Measurements from ENCODE around the gene NAA16. TPM values are rescaled to one million over a fixed set of nuclear protein-coding genes. Genes with fewer than 3 reads are reported as not detected.

The NAA16 gene
- polyA plus RNA-seq, 1 donor from 2014 or later: 57.0 TPM

DNA sequence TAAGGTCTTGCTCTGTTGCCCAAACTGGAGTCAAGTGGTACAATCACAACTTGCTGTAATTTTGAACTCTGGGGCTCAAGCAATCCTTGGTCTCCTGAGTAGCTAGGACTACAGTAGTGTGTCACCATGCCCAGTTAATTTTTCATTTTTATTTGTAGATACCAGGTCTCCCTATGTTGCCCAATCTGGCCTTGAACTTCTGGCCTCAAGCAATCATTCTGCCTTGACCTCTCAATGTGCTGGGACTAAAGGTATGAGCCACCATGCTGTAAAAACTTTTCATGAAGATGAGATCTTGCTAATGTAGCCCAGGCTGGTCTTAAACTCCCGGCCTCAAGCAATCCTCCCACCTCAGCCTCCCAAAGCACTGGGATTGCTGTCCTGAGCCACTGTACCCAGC is 15.1 kb upstream of the NAA16 start:
- no peak overlapping the region for H3K4me2 ChIP-seq (ENCODE audit: low read length)
- no peaks in the 10 kb centered on the region for H3K9me2 ChIP-seq (ENCODE audit: insufficient read depth, low read length)
- TF ChIP-seq RAD21 (conservative IDR thresholded peaks at IDR 0.05) (no peak), SMC3 (conservative IDR thresholded peaks at IDR 0.05; ENCODE audit: poor library complexity) (no peak), TAF1 (IDR thresholded peaks at IDR 0.05; ENCODE audit: low read depth) (no peak), POLR2AphosphoS5 (IDR thresholded peaks at IDR 0.05) (no peak), EP300 (conservative IDR thresholded peaks at IDR 0.05; ENCODE audit: poor library complexity, severe bottlenecking) (no peak), MXI1 (conservative IDR thresholded peaks at IDR 0.05; ENCODE audit: poor library complexity, severe bottlenecking) (no peak)
- TF ChIP-seq, protein P1, sequence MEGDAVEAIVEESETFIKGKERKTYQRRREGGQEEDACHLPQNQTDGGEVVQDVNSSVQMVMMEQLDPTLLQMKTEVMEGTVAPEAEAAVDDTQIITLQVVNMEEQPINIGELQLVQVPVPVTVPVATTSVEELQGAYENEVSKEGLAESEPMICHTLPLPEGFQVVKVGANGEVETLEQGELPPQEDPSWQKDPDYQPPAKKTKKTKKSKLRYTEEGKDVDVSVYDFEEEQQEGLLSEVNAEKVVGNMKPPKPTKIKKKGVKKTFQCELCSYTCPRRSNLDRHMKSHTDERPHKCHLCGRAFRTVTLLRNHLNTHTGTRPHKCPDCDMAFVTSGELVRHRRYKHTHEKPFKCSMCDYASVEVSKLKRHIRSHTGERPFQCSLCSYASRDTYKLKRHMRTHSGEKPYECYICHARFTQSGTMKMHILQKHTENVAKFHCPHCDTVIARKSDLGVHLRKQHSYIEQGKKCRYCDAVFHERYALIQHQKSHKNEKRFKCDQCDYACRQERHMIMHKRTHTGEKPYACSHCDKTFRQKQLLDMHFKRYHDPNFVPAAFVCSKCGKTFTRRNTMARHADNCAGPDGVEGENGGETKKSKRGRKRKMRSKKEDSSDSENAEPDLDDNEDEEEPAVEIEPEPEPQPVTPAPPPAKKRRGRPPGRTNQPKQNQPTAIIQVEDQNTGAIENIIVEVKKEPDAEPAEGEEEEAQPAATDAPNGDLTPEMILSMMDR (IDR thresholded peaks at IDR 0.05; ENCODE audit: poor library complexity, severe bottlenecking): no peak
- TF ChIP-seq, protein P2, sequence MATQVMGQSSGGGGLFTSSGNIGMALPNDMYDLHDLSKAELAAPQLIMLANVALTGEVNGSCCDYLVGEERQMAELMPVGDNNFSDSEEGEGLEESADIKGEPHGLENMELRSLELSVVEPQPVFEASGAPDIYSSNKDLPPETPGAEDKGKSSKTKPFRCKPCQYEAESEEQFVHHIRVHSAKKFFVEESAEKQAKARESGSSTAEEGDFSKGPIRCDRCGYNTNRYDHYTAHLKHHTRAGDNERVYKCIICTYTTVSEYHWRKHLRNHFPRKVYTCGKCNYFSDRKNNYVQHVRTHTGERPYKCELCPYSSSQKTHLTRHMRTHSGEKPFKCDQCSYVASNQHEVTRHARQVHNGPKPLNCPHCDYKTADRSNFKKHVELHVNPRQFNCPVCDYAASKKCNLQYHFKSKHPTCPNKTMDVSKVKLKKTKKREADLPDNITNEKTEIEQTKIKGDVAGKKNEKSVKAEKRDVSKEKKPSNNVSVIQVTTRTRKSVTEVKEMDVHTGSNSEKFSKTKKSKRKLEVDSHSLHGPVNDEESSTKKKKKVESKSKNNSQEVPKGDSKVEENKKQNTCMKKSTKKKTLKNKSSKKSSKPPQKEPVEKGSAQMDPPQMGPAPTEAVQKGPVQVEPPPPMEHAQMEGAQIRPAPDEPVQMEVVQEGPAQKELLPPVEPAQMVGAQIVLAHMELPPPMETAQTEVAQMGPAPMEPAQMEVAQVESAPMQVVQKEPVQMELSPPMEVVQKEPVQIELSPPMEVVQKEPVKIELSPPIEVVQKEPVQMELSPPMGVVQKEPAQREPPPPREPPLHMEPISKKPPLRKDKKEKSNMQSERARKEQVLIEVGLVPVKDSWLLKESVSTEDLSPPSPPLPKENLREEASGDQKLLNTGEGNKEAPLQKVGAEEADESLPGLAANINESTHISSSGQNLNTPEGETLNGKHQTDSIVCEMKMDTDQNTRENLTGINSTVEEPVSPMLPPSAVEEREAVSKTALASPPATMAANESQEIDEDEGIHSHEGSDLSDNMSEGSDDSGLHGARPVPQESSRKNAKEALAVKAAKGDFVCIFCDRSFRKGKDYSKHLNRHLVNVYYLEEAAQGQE (IDR thresholded peaks at IDR 0.05; ENCODE audit: borderline replicate concordance): no peak
- H4K20me1 ChIP-seq (ENCODE audit: insufficient read depth): no peaks in the 10 kb centered on the region
- H3F3A ChIP-seq (ENCODE audit: insufficient read depth, low read length, poor library complexity, severe bottlenecking): no peaks in the 10 kb centered on the region
- no peak overlapping the region for H3K9ac ChIP-seq (ENCODE audit: low read length)
- no peaks in the 10 kb centered on the region for H3K36me3 ChIP-seq (ENCODE audit: insufficient read depth, low read length)
- H2AFZ ChIP-seq (ENCODE audit: low read depth, low read length): no peak overlapping the region
- no peak overlapping the region for H3K4me3 ChIP-seq (ENCODE audit: low read length)
- H3K27ac ChIP-seq (ENCODE audit: low read length): no peak overlapping the region
- H3K79me2 ChIP-seq (replicated peaks; ENCODE audit: insufficient read depth, low read length): no peaks in the 10 kb centered on the region
- H3K27me3 ChIP-seq (ENCODE audit: insufficient read depth, low read depth, low read length): no peaks in the 10 kb centered on the region
- H3K9me3 ChIP-seq (ENCODE audit: low read length): no peaks in the 10 kb centered on the region

DNA sequence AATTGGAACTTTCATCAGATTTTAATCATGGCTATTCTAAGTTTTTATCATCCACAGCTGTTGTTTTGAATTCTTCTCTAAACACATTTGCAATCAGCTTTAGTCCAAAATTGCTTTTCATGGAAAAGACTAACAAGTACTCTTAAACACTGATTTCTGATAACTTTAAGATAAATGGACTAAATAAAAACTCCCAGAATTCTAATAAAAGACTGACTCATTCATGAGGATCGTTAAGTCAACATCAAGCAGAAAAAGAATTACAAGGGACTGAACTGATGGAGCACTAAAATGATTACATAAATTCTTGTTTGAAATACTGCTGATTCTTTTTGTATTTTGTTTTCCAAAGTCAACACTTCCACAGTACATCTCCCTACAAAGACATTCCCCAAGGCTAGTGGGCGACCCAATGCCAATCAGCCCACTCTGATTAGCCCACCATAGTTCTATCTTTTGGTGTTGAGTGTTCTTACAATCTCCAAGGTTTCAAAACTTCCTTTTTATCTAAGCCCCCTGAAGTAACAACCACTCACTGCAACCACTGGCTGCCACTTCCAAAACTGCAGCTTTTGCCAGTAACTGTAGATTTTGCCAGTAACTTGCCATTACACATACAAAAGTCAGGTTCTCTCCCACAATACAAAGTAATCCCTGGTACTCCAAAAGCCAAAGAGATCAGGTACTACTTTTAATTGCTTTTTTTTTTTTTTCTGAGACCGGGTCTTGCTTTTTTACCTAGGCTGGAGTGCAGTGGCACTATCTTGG is 14.0 kb upstream of the NAA16 start:
- Histone ChIP-seq H3K79me2 (replicated peaks; ENCODE audit: insufficient read depth, low read length) (no peaks in the 10 kb centered on the region), H3K27ac (ENCODE audit: low read length) (no peak overlapping the region), H3K27me3 (ENCODE audit: insufficient read depth, low read depth, low read length) (no peaks in the 10 kb centered on the region), H3K4me2 (ENCODE audit: low read length) (no peak overlapping the region), H3F3A (ENCODE audit: insufficient read depth, low read length, poor library complexity, severe bottlenecking) (no peaks in the 10 kb centered on the region), H3K36me3 (ENCODE audit: insufficient read depth, low read length) (no peaks in the 10 kb centered on the region), H2AFZ (ENCODE audit: low read depth, low read length) (no peak overlapping the region), H3K9me3 (ENCODE audit: low read length) (no peaks in the 10 kb centered on the region), H3K9ac (ENCODE audit: low read length) (no peak overlapping the region), H3K9me2 (ENCODE audit: insufficient read depth, low read length) (no peaks in the 10 kb centered on the region), H3K4me3 (ENCODE audit: low read length) (no peak overlapping the region), H4K20me1 (ENCODE audit: insufficient read depth) (no peaks in the 10 kb centered on the region)
- TF ChIP-seq TAF1 (IDR thresholded peaks at IDR 0.05; ENCODE audit: low read depth) (no peak), MXI1 (conservative IDR thresholded peaks at IDR 0.05; ENCODE audit: poor library complexity, severe bottlenecking) (no peak), RAD21 (conservative IDR thresholded peaks at IDR 0.05) (no peak), POLR2AphosphoS5 (IDR thresholded peaks at IDR 0.05) (no peak), EZH2 (IDR thresholded peaks at IDR 0.05; ENCODE audit: borderline replicate concordance, insufficient read depth, low read length, poor library complexity, severe bottlenecking) (no peak), EP300 (conservative IDR thresholded peaks at IDR 0.05; ENCODE audit: poor library complexity, severe bottlenecking) (no peak), SMC3 (conservative IDR thresholded peaks at IDR 0.05; ENCODE audit: poor library complexity) (no peak)
- TF ChIP-seq, protein P1 (IDR thresholded peaks at IDR 0.05; ENCODE audit: poor library complexity, severe bottlenecking): no peak
- TF ChIP-seq, protein P2 (IDR thresholded peaks at IDR 0.05; ENCODE audit: borderline replicate concordance): no peak
